Measurements from ENCODE around the gene LCN1.

- TF ChIP-seq, protein P1, sequence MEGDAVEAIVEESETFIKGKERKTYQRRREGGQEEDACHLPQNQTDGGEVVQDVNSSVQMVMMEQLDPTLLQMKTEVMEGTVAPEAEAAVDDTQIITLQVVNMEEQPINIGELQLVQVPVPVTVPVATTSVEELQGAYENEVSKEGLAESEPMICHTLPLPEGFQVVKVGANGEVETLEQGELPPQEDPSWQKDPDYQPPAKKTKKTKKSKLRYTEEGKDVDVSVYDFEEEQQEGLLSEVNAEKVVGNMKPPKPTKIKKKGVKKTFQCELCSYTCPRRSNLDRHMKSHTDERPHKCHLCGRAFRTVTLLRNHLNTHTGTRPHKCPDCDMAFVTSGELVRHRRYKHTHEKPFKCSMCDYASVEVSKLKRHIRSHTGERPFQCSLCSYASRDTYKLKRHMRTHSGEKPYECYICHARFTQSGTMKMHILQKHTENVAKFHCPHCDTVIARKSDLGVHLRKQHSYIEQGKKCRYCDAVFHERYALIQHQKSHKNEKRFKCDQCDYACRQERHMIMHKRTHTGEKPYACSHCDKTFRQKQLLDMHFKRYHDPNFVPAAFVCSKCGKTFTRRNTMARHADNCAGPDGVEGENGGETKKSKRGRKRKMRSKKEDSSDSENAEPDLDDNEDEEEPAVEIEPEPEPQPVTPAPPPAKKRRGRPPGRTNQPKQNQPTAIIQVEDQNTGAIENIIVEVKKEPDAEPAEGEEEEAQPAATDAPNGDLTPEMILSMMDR (IDR thresholded peaks at IDR 0.05) = no peak
- TF ChIP-seq POLR2A (IDR thresholded peaks at IDR 0.05) = no peak
These were observed 19.7 kb upstream of the LCN1 start for GRCh38 chr9:135501261-135502167.

Data from esophagus squamous epithelium (tissue), 4 donors.